HG03378 (cell line): ENCODE data around the gene PARP4.
"Not testable (repeated sequence)": the region's sequence is repeated elsewhere in the genome, so short reads cannot be mapped to it uniquely, and the experiment has no call there.

Source experiments
- ATAC-seq: cut with Tn5 transposase; IDR thresholded peaks from one replicate; pipeline ENCODE4 v1.9.1; 2021; ENCODE audit warnings: mild to moderate bottlenecking, moderate library complexity; ENCODE audit not compliant: unreplicated experiment

The PARP4 gene

GRCh38 chr13:24512197-24512907, at the start of gene PARP4:
Gene PARP4 (minus strand): TSS chr13:24512778. CDS start chr13:24503776, 9,002 bp downstream.
- ATAC-seq = peak; percentile 61

- ATAC-seq = not testable (repeated sequence)
These were observed 48.1 kb upstream of the PARP4 start for GRCh38 chr13:24560579-24561187.

- not testable (repeated sequence) for ATAC-seq
These were observed 47.0 kb upstream of the PARP4 start for GRCh38 chr13:24559431-24560218.

- no peak for ATAC-seq
These were observed 44.5 kb upstream of the PARP4 start for GRCh38 chr13:24557081-24557480.

- not testable (repeated sequence) for ATAC-seq
These were observed 41.3 kb upstream of the PARP4 start for GRCh38 chr13:24553892-24554291.

GRCh38 chr13:24541476-24542352, 29.1 kb upstream of the PARP4 start:
- ATAC-seq = not testable (repeated sequence)

GRCh38 chr13:24541127-24541475, 28.5 kb upstream of the PARP4 start:
- no peak for ATAC-seq

GRCh38 chr13:24540236-24541126, 27.9 kb upstream of the PARP4 start:
- no peak for ATAC-seq

GRCh38 chr13:24539500-24540165, 27.1 kb upstream of the PARP4 start:
- ATAC-seq = no peak

GRCh38 chr13:24529478-24529877, 16.9 kb upstream of the PARP4 start:
- no peak for ATAC-seq

GRCh38 chr13:24528816-24529398, 16.3 kb upstream of the PARP4 start:
- no peak for ATAC-seq

GRCh38 chr13:24527266-24527775, 14.7 kb upstream of the PARP4 start:
- no peak for ATAC-seq

GRCh38 chr13:24520733-24521132, 8.2 kb upstream of the PARP4 start:
- ATAC-seq = no peak

- no peak for ATAC-seq
These were observed 4.3 kb upstream of the PARP4 start for GRCh38 chr13:24516919-24517318.

- ATAC-seq = no peak
These were observed 283 bp upstream of the PARP4 start for GRCh38 chr13:24512908-24513213.

GRCh38 chr13:24511816-24512196, 772 bp downstream of the PARP4 start:
- peak; percentile 6 for ATAC-seq

- ATAC-seq = peak; percentile 51
These were observed 1.4 kb downstream of the PARP4 start for GRCh38 chr13:24511019-24511815.

GRCh38 chr13:24506698-24507335, 5.8 kb downstream of the PARP4 start:
- ATAC-seq = no peak
